ENCODE results near the gene UNC5A. TPM values are rescaled to one million over a fixed set of nuclear protein-coding genes. Genes with fewer than 3 reads are reported as not detected.

Gene UNC5A
- total RNA-seq, 1 donor from 2014 or later, result 0.21 TPM

- H3K27me3 ChIP-seq (ENCODE audit: low read depth), result no peaks in the 10 kb centered on the region
- peaks cover 24% of the 10 kb centered on the region for H3K36me3 ChIP-seq
- intact Hi-C loops (cut with DNase I), result no loop called here
- no peak for TF ChIP-seq CTCF (IDR thresholded peaks at IDR 0.05)
- peak within 1 kb of the TSS; percentile 43 for H3K4me3 ChIP-seq
- H3K4me1 ChIP-seq, result peaks cover 54% of the 10 kb centered on the region
- H3K27ac ChIP-seq, result peak within 1 kb of the TSS; percentile 71
- DNase-seq (no peak), ATAC-seq (peak; percentile 73 to 74)
- H3K9me3 ChIP-seq, result no peaks in the 10 kb centered on the region
These were observed 89.0 kb downstream of the UNC5A start, which contains the start of gene HK3 for GRCh38 chr5:176899296-176899891. TSS of gene HK3 (minus strand) at chr5:176899346. CDS start at chr5:176896159, 3,187 bp downstream.

GRCh38 chr5:176899946-176900779 lies 89.8 kb downstream of the UNC5A start:
- Histone ChIP-seq H3K36me3 (peaks cover 31% of the 10 kb centered on the region), H3K4me3 (no peak overlapping the region), H3K27ac (peak overlapping the region; percentile 71), H3K9me3 (no peaks in the 10 kb centered on the region), H3K4me1 (peaks cover 50% of the 10 kb centered on the region), H3K27me3 (ENCODE audit: low read depth) (no peaks in the 10 kb centered on the region)
- DNase-seq (no peak), ATAC-seq (no peak)
- intact Hi-C loops (cut with DNase I), result no loop called here
- no peak for TF ChIP-seq CTCF (IDR thresholded peaks at IDR 0.05)

GRCh38 chr5:176900780-176901204 lies 90.4 kb downstream of the UNC5A start:
- Histone ChIP-seq H3K27me3 (ENCODE audit: low read depth) (no peaks in the 10 kb centered on the region), H3K4me1 (peaks cover 44% of the 10 kb centered on the region), H3K4me3 (no peak overlapping the region), H3K36me3 (peaks cover 38% of the 10 kb centered on the region), H3K9me3 (no peaks in the 10 kb centered on the region), H3K27ac (no peak overlapping the region)
- DNase-seq, result no peak
- intact Hi-C loops (cut with DNase I), result no loop called here
- ATAC-seq, result no peak
- no peak for TF ChIP-seq CTCF (IDR thresholded peaks at IDR 0.05)

GRCh38 chr5:176901260-176902101 lies 91.1 kb downstream of the UNC5A start:
- no peak for TF ChIP-seq CTCF (IDR thresholded peaks at IDR 0.05)
- peak in 1 of 2 donors; percentile 39 for ATAC-seq
- H3K4me1 ChIP-seq, result peaks cover 42% of the 10 kb centered on the region

GRCh38 chr5:176902102-176902814 lies 91.9 kb downstream of the UNC5A start:
- no peak overlapping the region for H3K4me3 ChIP-seq
- no peak for DNase-seq
- no peak for TF ChIP-seq CTCF (IDR thresholded peaks at IDR 0.05)
- H3K27ac ChIP-seq, result no peak overlapping the region
- no peaks in the 10 kb centered on the region for H3K27me3 ChIP-seq (ENCODE audit: low read depth)
- H3K4me1 ChIP-seq, result peaks cover 38% of the 10 kb centered on the region
- no peak for ATAC-seq
- H3K9me3 ChIP-seq, result no peaks in the 10 kb centered on the region
- peaks cover 52% of the 10 kb centered on the region for H3K36me3 ChIP-seq
- intact Hi-C loops (cut with DNase I), result no loop called here

More at GRCh38 chr5:176901260-176902101, 91.1 kb downstream of the UNC5A start:
- H3K4me3 ChIP-seq, result no peak overlapping the region
- no peaks in the 10 kb centered on the region for H3K9me3 ChIP-seq
- H3K27ac ChIP-seq, result no peak overlapping the region
- H3K27me3 ChIP-seq (ENCODE audit: low read depth), result no peaks in the 10 kb centered on the region
- H3K36me3 ChIP-seq, result peaks cover 45% of the 10 kb centered on the region
- DNase-seq, result no peak
- intact Hi-C loops (cut with DNase I), result no loop called here

Data from lower lobe of right lung (tissue), 2 donors.